ENCODE results near the gene OR8B3.

Gene OR8B3

DNA sequence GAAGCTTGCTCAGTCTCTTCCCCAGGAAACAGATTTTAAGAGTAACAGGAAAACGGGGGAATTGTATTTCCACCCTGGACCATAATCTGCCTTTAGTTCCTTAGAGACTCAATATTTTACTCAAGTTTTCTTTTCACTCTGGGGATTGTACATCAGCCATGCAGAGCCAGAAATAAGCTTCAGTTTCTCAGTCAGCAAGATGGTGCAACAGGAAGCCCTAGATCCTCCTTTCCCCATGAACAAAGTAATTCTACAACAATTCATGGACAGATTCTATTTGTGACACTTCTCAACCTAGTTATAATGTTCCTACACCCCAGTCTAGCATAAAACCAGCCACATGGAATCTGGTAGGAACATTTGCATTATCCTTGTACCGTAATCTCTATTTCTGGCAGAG lies 39.3 kb downstream of the OR8B3 start:
- DNase-seq, result no peak

- no peak for DNase-seq
Measured at GRCh38 chr11:124346311-124346955, 52.4 kb downstream of the OR8B3 start.

All from effector CD8-positive, alpha-beta T cell (primary cell).